ENCODE data around the gene SCFD1. TPM values are rescaled to one million over a fixed set of nuclear protein-coding genes. Genes with fewer than 3 reads are reported as not detected.

SCFD1 gene
- total and polyA plus RNA-seq, 10 of the 15 experiments (the other 5 are each of a cell fraction or from before 2014, with no cell fraction given) = 61.5 to 98.4 (median 82.5) TPM

- FAIRE-seq (no peak), ATAC-seq (no peak), DNase-seq (ENCODE audit: low read depth, low spot score) (no peak)
- Histone ChIP-seq H3K4me3 (no peak overlapping the region), H3K9me3 (replicated peaks; ENCODE audit: control insufficient read depth, insufficient read depth, low read length) (no peaks in the 10 kb centered on the region), H3K4me1 (ENCODE audit: control insufficient read depth, insufficient read depth, low read length) (no peaks in the 10 kb centered on the region), H3K36me3 (ENCODE audit: control insufficient read depth in 2 of 2, insufficient read depth in 2 of 2, low read length in 1 of 2) (no peaks in the 10 kb centered on the region), H3K27me3 (replicated peaks in 1 of 2; ENCODE audit: control insufficient read depth in 2 of 2, insufficient read depth in 2 of 2, low read length in 1 of 2) (no peaks in the 10 kb centered on the region; a peak in 1 of 4 replicates), H3K79me2 (ENCODE audit: control insufficient read depth, insufficient read depth, low read length) (no peaks in the 10 kb centered on the region), H2AFZ (ENCODE audit: control insufficient read depth, low read depth, low read length) (no peak overlapping the region), H3K27ac (ENCODE audit: control insufficient read depth, insufficient read depth) (no peak overlapping the region), H3K9ac (ENCODE audit: control insufficient read depth, insufficient read depth, low read length) (no peak overlapping the region), H4K20me1 (ENCODE audit: control insufficient read depth, insufficient read depth) (no peaks in the 10 kb centered on the region), H3K4me2 (ENCODE audit: control insufficient read depth, insufficient read depth) (no peak overlapping the region)
- ChIA-PET POLR2A (no interaction called here), SMC1A (ENCODE audit: uncharacterized antibody, unreplicated experiment) (no interaction called here), RAD21 (ENCODE audit: unreplicated experiment) (no interaction called here), CTCF (no interaction called here)
- in situ Hi-C loops (cut with MboI) = no loop called here
- TF ChIP-seq NKRF (conservative IDR thresholded peaks at IDR 0.05) (no peak), CEBPZ (IDR thresholded peaks at IDR 0.05; ENCODE audit: low read depth, low read length) (no peak), PBX3 (IDR thresholded peaks at IDR 0.05; ENCODE audit: insufficient replicate concordance, low read depth, low read length) (no peak), TCF3 (IDR thresholded peaks at IDR 0.05; ENCODE audit: borderline replicate concordance, insufficient read depth, low read depth, low read length) (no peak), NRF1 (conservative IDR thresholded peaks at IDR 0.05; ENCODE audit: low read depth, low read length) (no peak), HDAC6 (IDR thresholded peaks at IDR 0.05; ENCODE audit: unreplicated experiment) (no peak), RAD51 (IDR thresholded peaks at IDR 0.05) (no peak), MYC (IDR thresholded peaks at IDR 0.05; ENCODE audit: insufficient read depth, insufficient read length, insufficient replicate concordance, low read length, severe bottlenecking) (no peak), PAX8 (IDR thresholded peaks at IDR 0.05) (no peak), JUND (IDR thresholded peaks at IDR 0.05; ENCODE audit: low read depth, low read length) (no peak), IRF4 (IDR thresholded peaks at IDR 0.05; ENCODE audit: low read depth, low read length) (no peak), RUNX3 (IDR thresholded peaks at IDR 0.05; ENCODE audit: low read length) (no peak), LARP7 (IDR thresholded peaks at IDR 0.05) (no peak), BCL11A (IDR thresholded peaks at IDR 0.05; ENCODE audit: low read depth, low read length) (no peak), EED (IDR thresholded peaks at IDR 0.05; ENCODE audit: low read depth) (no peak), ZBTB33 (IDR thresholded peaks at IDR 0.05) (no peak), MAX (IDR thresholded peaks at IDR 0.05; ENCODE audit: low read depth, low read length) (no peak)
- BruUV-seq (replicated peaks) = no TSS peak
- intact Hi-C loops (cut with micrococcal nuclease; ENCODE audit: unreplicated experiment) = no loop called here
- WGBS (ENCODE audit: insufficient coverage, insufficient replicate concordance, low lambda C conversion rate, missing lambda C conversion rate) = 23% methylated on average over 2 of the region's 2 CpGs
Measured at GRCh38 chr14:30748343-30748742, 126.2 kb downstream of the SCFD1 start.
